T-helper 2 cell treated with Interferon-gamma antibody and Interleukin-4, amounts not matched to agents 5 μg/mL and 100 μg/mL, for 36 hours (primary cell): ENCODE measurements around the gene MYRFL.

ENCODE experiments used
- DNase-seq: peaks from one replicate; pipeline ENCODE4 v3.0.0; 2021; ENCODE audit warnings: low spot score
- H3K27ac Mint-ChIP-seq: one replicate; pipeline ENCODE4 v1.8.0; 2021; ENCODE audit warnings: mild to moderate bottlenecking, mixed read lengths
- H3K27me3 Mint-ChIP-seq: one replicate; pipeline ENCODE4 v1.8.0; 2021; ENCODE audit warnings: low read depth, mixed read lengths
- H3K36me3 Mint-ChIP-seq: one replicate; pipeline ENCODE4 v1.8.0; 2021; ENCODE audit warnings: low read depth, mixed read lengths
- H3K4me1 Mint-ChIP-seq: one replicate; pipeline ENCODE4 v1.8.0; 2021; ENCODE audit warnings: low read depth, mixed read lengths
- H3K4me3 Mint-ChIP-seq: one replicate; pipeline ENCODE4 v1.8.0; 2022; ENCODE audit warnings: mild to moderate bottlenecking, moderate library complexity, mixed read lengths
- H3K9me3 Mint-ChIP-seq: one replicate; pipeline ENCODE4 v1.8.0; 2021; ENCODE audit warnings: mixed read lengths

Gene MYRFL

GRCh38 chr12:69936214-69936731 lies 111.2 kb downstream of the MYRFL start:
- Mint-ChIP-seq H3K4me1 (no peaks in the 10 kb centered on the region), H3K27ac (no peak overlapping the region), H3K36me3 (no peaks in the 10 kb centered on the region), H3K27me3 (peaks cover 2% of the 10 kb centered on the region), H3K9me3 (no peaks in the 10 kb centered on the region), H3K4me3 (no peak overlapping the region)
- no peak for DNase-seq

- no peak for DNase-seq
- Mint-ChIP-seq H3K4me1 (no peaks in the 10 kb centered on the region), H3K27me3 (peaks cover 2% of the 10 kb centered on the region), H3K9me3 (no peaks in the 10 kb centered on the region), H3K27ac (no peak overlapping the region), H3K36me3 (no peaks in the 10 kb centered on the region), H3K4me3 (no peak overlapping the region)
Observed at GRCh38 chr12:69936766-69937165, 111.7 kb downstream of the MYRFL start.

- Mint-ChIP-seq H3K4me1 (no peaks in the 10 kb centered on the region), H3K36me3 (no peaks in the 10 kb centered on the region), H3K4me3 (no peak overlapping the region), H3K9me3 (no peaks in the 10 kb centered on the region), H3K27me3 (no peaks in the 10 kb centered on the region), H3K27ac (no peak overlapping the region)
- no peak for DNase-seq
Observed at GRCh38 chr12:69947123-69947522, 122.1 kb downstream of the MYRFL start.

DNA sequence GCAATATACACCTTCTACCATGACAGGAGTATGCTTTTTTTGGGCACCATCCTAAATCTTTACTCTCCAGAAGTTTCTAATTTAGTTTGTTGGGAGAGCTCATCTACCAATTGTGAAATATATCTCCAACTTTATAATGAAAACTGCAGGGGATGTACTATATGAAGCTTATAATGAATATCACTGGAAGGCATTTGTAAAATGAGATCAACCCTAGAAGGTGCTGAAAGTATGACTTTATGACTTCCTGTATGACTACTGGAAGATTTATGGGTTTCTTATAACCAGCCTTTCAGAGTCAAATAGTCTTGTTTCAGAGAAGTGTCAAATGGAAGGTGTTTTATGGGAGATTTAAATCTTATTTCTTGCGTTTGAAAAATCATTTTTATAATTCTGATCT lies 122.9 kb downstream of the MYRFL start:
- H3K27ac Mint-ChIP-seq = no peak overlapping the region
- no peak for DNase-seq
- H3K36me3 Mint-ChIP-seq = no peaks in the 10 kb centered on the region
- no peak overlapping the region for H3K4me3 Mint-ChIP-seq
- H3K27me3 Mint-ChIP-seq = no peaks in the 10 kb centered on the region
- H3K4me1 Mint-ChIP-seq = no peaks in the 10 kb centered on the region
- no peaks in the 10 kb centered on the region for H3K9me3 Mint-ChIP-seq

GRCh38 chr12:69948851-69949250 lies 123.8 kb downstream of the MYRFL start:
- Mint-ChIP-seq H3K27ac (no peak overlapping the region), H3K36me3 (no peaks in the 10 kb centered on the region), H3K4me1 (no peaks in the 10 kb centered on the region), H3K27me3 (no peaks in the 10 kb centered on the region), H3K4me3 (no peak overlapping the region), H3K9me3 (no peaks in the 10 kb centered on the region)
- no peak for DNase-seq

DNA sequence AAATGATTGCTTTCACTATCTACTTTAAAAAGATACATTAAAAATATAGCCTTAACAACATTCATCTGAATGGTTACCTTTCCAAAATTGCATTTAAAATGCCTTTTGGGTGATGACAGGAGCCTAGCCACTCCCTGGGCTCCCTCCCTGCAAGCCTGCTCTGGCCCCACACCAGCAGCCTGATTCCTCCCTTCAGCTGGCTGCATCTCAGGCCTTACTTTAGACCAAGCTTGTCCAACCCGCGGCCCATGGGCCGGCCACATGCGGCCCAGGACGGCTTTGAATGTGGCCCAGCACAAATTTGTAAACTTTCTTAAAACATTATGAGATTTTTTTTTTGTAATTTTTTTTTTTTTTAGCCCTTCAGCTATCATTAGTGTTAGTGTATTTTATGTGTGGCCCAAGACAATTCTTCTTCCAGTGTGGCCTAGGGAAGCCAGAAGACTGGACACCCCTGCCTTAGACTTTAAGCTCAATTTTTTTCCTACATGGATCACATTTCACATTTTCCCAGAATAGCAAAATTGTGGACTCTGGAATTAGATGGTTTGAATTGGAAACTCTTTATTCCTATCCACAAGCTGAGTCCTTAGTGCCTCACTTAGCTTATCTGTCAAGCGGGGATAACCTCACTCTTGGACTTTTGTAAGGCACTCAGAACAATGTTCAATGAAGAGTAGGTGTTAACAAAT lies 124.4 kb downstream of the MYRFL start:
- DNase-seq = no peak
- no peak overlapping the region for H3K27ac Mint-ChIP-seq
- H3K9me3 Mint-ChIP-seq = no peaks in the 10 kb centered on the region
- no peaks in the 10 kb centered on the region for H3K27me3 Mint-ChIP-seq
- H3K4me1 Mint-ChIP-seq = no peaks in the 10 kb centered on the region
- no peaks in the 10 kb centered on the region for H3K36me3 Mint-ChIP-seq
- H3K4me3 Mint-ChIP-seq = no peak overlapping the region

DNA sequence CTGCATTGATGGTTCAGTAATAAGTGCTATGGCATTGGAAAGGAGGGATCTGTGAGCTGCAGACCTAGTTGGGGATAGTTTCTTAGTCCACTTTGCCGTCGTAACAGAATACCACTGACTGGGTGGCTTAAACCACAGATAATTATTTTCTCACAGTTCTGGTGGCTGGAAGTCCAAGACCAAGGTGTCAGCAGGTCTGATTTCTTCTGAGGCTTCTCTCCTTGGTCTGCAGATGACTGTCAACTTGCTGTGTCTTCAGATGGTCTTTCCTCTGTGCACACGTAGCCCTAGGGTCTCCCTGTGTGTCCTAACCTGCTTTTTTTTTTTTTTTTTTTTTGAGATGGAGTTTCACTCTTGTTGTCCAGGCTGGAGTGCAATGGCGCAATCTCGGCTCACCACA lies 126.1 kb downstream of the MYRFL start:
- no peak for DNase-seq
- H3K4me1 Mint-ChIP-seq = no peaks in the 10 kb centered on the region
- H3K9me3 Mint-ChIP-seq = no peaks in the 10 kb centered on the region
- no peaks in the 10 kb centered on the region for H3K27me3 Mint-ChIP-seq
- no peaks in the 10 kb centered on the region for H3K36me3 Mint-ChIP-seq
- no peak overlapping the region for H3K4me3 Mint-ChIP-seq
- H3K27ac Mint-ChIP-seq = no peak overlapping the region

DNA sequence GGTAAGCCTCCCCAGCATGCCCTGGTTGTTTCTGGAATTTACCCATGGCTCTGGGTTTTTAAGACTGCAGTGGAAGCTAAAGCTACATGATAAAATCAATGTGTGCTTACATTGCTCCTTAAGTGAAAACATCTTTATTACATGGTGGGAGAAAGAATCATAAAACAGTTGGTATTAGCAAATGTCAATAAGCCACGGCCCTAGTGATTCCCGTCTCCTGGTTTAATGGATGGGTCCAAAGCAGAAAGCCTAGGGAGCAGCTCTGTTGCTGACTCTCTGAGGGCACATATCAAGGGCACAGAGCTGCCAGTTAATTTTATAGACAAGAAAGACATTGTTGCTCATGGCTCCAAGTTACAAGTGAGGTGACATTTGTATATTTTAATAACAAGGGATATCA lies 127.9 kb downstream of the MYRFL start:
- no peak overlapping the region for H3K27ac Mint-ChIP-seq
- no peaks in the 10 kb centered on the region for H3K4me1 Mint-ChIP-seq
- no peak for DNase-seq
- H3K4me3 Mint-ChIP-seq = no peak overlapping the region
- no peaks in the 10 kb centered on the region for H3K9me3 Mint-ChIP-seq
- peaks cover 4% of the 10 kb centered on the region for H3K27me3 Mint-ChIP-seq
- H3K36me3 Mint-ChIP-seq = no peaks in the 10 kb centered on the region

- Mint-ChIP-seq H3K4me1 (no peaks in the 10 kb centered on the region), H3K27ac (no peak overlapping the region), H3K36me3 (no peaks in the 10 kb centered on the region), H3K4me3 (no peak overlapping the region), H3K9me3 (no peaks in the 10 kb centered on the region), H3K27me3 (peaks cover 5% of the 10 kb centered on the region)
- DNase-seq = no peak
Observed at GRCh38 chr12:69961246-69961645, 136.2 kb downstream of the MYRFL start.

GRCh38 chr12:69966409-69966808 lies 141.4 kb downstream of the MYRFL start:
- Mint-ChIP-seq H3K27ac (no peak overlapping the region), H3K4me3 (no peak overlapping the region), H3K27me3 (no peaks in the 10 kb centered on the region), H3K9me3 (no peaks in the 10 kb centered on the region), H3K4me1 (no peaks in the 10 kb centered on the region), H3K36me3 (no peaks in the 10 kb centered on the region)
- DNase-seq = no peak

GRCh38 chr12:69966839-69967238 lies 141.8 kb downstream of the MYRFL start:
- Mint-ChIP-seq H3K36me3 (no peaks in the 10 kb centered on the region), H3K27me3 (no peaks in the 10 kb centered on the region), H3K4me3 (no peak overlapping the region), H3K27ac (no peak overlapping the region), H3K9me3 (no peaks in the 10 kb centered on the region), H3K4me1 (no peaks in the 10 kb centered on the region)
- no peak for DNase-seq

GRCh38 chr12:69969011-69969410 lies 144.0 kb downstream of the MYRFL start:
- Mint-ChIP-seq H3K4me1 (no peaks in the 10 kb centered on the region), H3K9me3 (no peaks in the 10 kb centered on the region), H3K4me3 (no peak overlapping the region), H3K27ac (no peak overlapping the region), H3K36me3 (no peaks in the 10 kb centered on the region), H3K27me3 (no peaks in the 10 kb centered on the region)
- no peak for DNase-seq

DNA sequence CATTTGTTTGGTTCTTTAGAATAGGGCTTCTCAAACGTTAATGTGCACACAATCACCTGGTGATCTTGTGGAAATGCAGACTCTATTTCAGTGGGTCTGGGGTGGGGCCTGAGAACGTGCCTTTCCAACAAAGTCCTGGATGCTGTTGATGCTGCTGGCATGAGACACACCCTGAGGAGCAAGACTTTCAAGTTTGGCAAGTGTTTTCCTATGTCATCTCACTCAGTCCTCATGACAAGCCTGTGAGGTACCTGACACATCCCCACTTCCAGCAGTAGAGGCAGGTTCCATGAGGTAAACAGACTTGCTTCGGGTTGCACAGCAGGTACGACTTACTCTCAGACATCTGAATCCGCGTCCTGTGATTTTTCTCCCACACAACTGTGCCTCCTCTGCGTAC lies 147.1 kb downstream of the MYRFL start:
- Mint-ChIP-seq H3K4me3 (no peak overlapping the region), H3K9me3 (no peaks in the 10 kb centered on the region), H3K27me3 (no peaks in the 10 kb centered on the region), H3K4me1 (no peaks in the 10 kb centered on the region), H3K27ac (no peak overlapping the region), H3K36me3 (no peaks in the 10 kb centered on the region)
- no peak for DNase-seq

GRCh38 chr12:69978020-69978419 lies 153.0 kb downstream of the MYRFL start:
- Mint-ChIP-seq H3K27me3 (peaks cover 2% of the 10 kb centered on the region), H3K9me3 (no peaks in the 10 kb centered on the region), H3K27ac (no peak overlapping the region), H3K36me3 (no peaks in the 10 kb centered on the region), H3K4me3 (no peak overlapping the region), H3K4me1 (no peaks in the 10 kb centered on the region)
- no peak for DNase-seq

DNA sequence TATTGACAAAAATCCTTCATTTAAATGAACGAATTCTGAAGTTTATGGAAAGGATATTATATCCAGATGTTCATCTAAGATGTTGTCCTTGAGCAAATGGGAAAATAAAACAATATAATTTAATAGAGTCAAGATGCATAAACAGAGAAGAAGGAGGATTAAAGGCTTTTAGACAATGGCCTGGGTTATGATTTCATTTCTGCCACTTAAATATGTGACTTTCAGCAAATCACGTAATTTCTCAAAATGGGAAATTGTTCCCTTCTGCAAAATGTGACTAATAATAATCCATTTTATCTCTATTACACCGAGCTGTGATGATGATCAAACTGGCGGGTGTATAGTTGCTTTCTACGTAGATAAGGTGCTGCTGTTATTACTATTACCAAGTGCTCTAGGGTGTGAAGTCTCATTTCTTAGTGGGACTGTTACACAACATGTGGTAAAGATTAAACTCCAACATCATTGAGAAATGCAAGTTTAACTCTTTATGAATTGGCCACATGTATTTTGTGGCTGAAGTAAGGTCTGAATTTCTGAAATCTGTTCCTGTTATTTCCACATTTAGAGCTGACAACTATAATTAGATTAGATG lies 157.0 kb downstream of the MYRFL start:
- Mint-ChIP-seq H3K36me3 (no peaks in the 10 kb centered on the region), H3K4me3 (no peak overlapping the region), H3K27ac (no peak overlapping the region), H3K27me3 (peaks cover 2% of the 10 kb centered on the region), H3K4me1 (no peaks in the 10 kb centered on the region), H3K9me3 (no peaks in the 10 kb centered on the region)
- DNase-seq = no peak
